Measurements from ENCODE around the gene NIPBL. TPM values are rescaled to one million over a fixed set of nuclear protein-coding genes. Genes with fewer than 3 reads are reported as not detected.

The NIPBL gene
- total and polyA plus RNA-seq, 7 donors, result 7.6 to 66.4 (median 53.5) TPM

GRCh38 chr5:36950586-36951457 is 74.3 kb downstream of the NIPBL start:
- peaks cover 0 to 66% (median 47%) of the 10 kb centered on the region in 4 donors for H3K4me1 ChIP-seq
- intact Hi-C loops (cut with DNase I), result no loop called here
- 41 to 68% methylated on average over 5 of the region's 5 CpGs for WGBS, 2 donors

DNA sequence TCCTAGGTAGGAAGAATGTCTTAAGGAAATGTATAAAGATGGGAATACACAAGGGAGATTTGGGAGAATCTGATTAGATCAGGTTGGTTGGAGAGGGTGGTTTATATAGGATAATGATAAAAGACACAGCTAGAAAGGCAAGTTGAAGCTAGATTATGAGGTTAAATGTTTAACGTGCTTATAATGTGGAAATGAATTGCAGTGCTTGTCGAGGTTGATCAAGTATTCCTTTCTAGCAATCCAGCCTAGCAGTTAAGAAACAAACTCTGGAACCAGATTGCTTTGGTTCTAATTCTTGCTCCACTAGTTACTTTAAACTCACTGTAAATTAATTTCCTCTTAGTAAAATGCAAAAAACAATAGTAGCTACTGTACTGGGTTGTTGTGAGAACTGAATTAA is 76.5 kb downstream of the NIPBL start:
- intact Hi-C loops (cut with DNase I), result no loop called here
- TF ChIP-seq POLR2A (IDR thresholded peaks at IDR 0.05) (no peak), POLR2AphosphoS5 (IDR thresholded peaks at IDR 0.05) (no peak), EP300 (IDR thresholded peaks at IDR 0.05) (no peak)
- TF ChIP-seq, protein P1, sequence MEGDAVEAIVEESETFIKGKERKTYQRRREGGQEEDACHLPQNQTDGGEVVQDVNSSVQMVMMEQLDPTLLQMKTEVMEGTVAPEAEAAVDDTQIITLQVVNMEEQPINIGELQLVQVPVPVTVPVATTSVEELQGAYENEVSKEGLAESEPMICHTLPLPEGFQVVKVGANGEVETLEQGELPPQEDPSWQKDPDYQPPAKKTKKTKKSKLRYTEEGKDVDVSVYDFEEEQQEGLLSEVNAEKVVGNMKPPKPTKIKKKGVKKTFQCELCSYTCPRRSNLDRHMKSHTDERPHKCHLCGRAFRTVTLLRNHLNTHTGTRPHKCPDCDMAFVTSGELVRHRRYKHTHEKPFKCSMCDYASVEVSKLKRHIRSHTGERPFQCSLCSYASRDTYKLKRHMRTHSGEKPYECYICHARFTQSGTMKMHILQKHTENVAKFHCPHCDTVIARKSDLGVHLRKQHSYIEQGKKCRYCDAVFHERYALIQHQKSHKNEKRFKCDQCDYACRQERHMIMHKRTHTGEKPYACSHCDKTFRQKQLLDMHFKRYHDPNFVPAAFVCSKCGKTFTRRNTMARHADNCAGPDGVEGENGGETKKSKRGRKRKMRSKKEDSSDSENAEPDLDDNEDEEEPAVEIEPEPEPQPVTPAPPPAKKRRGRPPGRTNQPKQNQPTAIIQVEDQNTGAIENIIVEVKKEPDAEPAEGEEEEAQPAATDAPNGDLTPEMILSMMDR (IDR thresholded peaks at IDR 0.05), result no peak
- Histone ChIP-seq H3K27ac (no peak overlapping the region), H3K4me1 (peaks cover 0 to 45% (median 37%) of the 10 kb centered on the region in 4 donors), H3K9me3 (no peaks in the 10 kb centered on the region), H3K27me3 (no peaks in the 10 kb centered on the region), H3K36me3 (peaks cover 0 to 18% (median 0%) of the 10 kb centered on the region in 4 donors), H3K4me3 (no peak overlapping the region)
- DNase-seq, result no peak
- WGBS, 2 donors, result 56 to 81% methylated on average over 2 of the region's 2 CpGs

More at GRCh38 chr5:36950586-36951457, 74.3 kb downstream of the NIPBL start:
- no peaks in the 10 kb centered on the region for H3K9me3 ChIP-seq
- peaks cover 0 to 6% (median 0%) of the 10 kb centered on the region in 4 donors for H3K36me3 ChIP-seq
- no peak for DNase-seq
- no peaks in the 10 kb centered on the region for H3K27me3 ChIP-seq
- H3K4me3 ChIP-seq, result no peak overlapping the region
- TF ChIP-seq POLR2AphosphoS5 (IDR thresholded peaks at IDR 0.05) (no peak), EP300 (IDR thresholded peaks at IDR 0.05) (no peak), POLR2A (IDR thresholded peaks at IDR 0.05) (no peak)
- TF ChIP-seq, protein P1 (IDR thresholded peaks at IDR 0.05), result no peak
- H3K27ac ChIP-seq, result no peak overlapping the region

- Histone ChIP-seq H3K27me3 (no peaks in the 10 kb centered on the region), H3K4me3 (no peak overlapping the region), H3K9me3 (no peaks in the 10 kb centered on the region), H3K4me1 (peaks cover 0 to 9% (median 4%) of the 10 kb centered on the region in 4 donors), H3K27ac (no peak overlapping the region), H3K36me3 (peaks cover 0 to 57% (median 0%) of the 10 kb centered on the region in 4 donors)
- WGBS, 2 donors, result 86 to 90% methylated on average over 3 of the region's 3 CpGs
- TF ChIP-seq EP300 (IDR thresholded peaks at IDR 0.05), result no peak
- DNase-seq, result no peak
- intact Hi-C loops (cut with DNase I), result no loop called here
Measured at GRCh38 chr5:36957953-36958537, 81.5 kb downstream of the NIPBL start.

DNA sequence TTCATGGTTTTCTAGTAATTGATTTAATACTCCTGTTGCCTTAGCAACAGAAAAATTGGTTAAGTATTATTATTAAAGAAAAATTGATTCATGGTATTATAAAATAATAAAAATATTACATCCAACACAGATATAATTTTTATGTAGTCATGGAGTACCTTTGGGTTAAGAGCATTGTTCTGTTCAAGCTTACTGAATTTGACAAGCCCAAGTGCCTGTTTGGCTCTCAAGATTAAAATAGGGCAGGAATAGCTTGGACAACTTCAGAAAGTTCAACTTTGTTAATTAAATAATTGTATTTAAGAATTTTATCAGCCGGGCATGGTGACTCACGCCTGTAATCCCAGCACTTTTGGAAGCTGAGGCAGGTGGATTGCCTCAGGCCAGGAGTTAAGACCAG is 82.0 kb downstream of the NIPBL start:
- DNase-seq, result no peak
- H3K9me3 ChIP-seq, result no peaks in the 10 kb centered on the region
- no peak for TF ChIP-seq POLR2A (IDR thresholded peaks at IDR 0.05)
- TF ChIP-seq POLR2AphosphoS5 (IDR thresholded peaks at IDR 0.05), result no peak
- TF ChIP-seq, protein P1 (IDR thresholded peaks at IDR 0.05), result no peak
- TF ChIP-seq EP300 (IDR thresholded peaks at IDR 0.05), result no peak
- 96 to 99% methylated on average over 2 of the region's 2 CpGs for WGBS, 2 donors
- intact Hi-C loops (cut with DNase I), result no loop called here
- H3K27ac ChIP-seq, result no peak overlapping the region
- peaks cover 0 to 4% (median 2%) of the 10 kb centered on the region in 4 donors for H3K4me1 ChIP-seq
- H3K36me3 ChIP-seq, result peaks cover 0 to 62% (median 0%) of the 10 kb centered on the region in 4 donors
- no peak overlapping the region for H3K4me3 ChIP-seq
- no peaks in the 10 kb centered on the region for H3K27me3 ChIP-seq

DNA sequence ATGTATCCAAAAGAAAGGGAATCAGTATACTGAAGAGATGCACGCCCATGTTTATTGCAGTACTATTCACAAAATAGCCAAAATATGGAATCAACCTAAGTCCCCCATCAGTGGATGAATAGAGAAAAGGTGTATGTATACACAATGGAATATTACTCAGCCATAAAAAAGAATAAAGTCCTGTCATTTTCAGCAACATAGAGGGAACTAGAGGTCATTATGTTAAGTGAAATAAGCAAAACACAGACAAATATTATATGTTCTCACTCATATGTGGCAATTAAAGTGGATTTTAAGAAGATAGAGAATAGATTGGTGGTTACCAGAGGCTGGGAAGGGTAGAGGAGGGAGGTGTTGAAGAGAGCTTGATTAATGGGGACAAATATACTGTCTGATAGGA is 88.6 kb downstream of the NIPBL start:
- TF ChIP-seq POLR2AphosphoS5 (IDR thresholded peaks at IDR 0.05) (no peak), EP300 (IDR thresholded peaks at IDR 0.05) (no peak), POLR2A (IDR thresholded peaks at IDR 0.05) (no peak)
- TF ChIP-seq, protein P1 (IDR thresholded peaks at IDR 0.05), result no peak
- peaks cover 0 to 76% (median 5%) of the 10 kb centered on the region in 4 donors for H3K36me3 ChIP-seq
- no peaks in the 10 kb centered on the region for H3K27me3 ChIP-seq

More for the DNA sequence above, 88.6 kb downstream of the NIPBL start:
- Histone ChIP-seq H3K9me3 (no peaks in the 10 kb centered on the region), H3K4me1 (no peaks in the 10 kb centered on the region), H3K4me3 (no peak overlapping the region), H3K27ac (no peak overlapping the region)
- intact Hi-C loops (cut with DNase I), result no loop called here
- WGBS, 2 donors, result 96 to 100% methylated on average over 1 of the region's 1 CpG
- no peak for DNase-seq
